Naive thymus-derived CD8-positive, alpha-beta T cell (primary cell): ENCODE measurements around the gene FGD5. TPM values are rescaled to one million over a fixed set of nuclear protein-coding genes. Genes with fewer than 3 reads are reported as not detected.

Experiments used
- ATAC-seq, 2 donors: fragments of 150-1000 bp; cut with Tn5 transposase in 1 of 2; sonication (Bioruptor Pico), chemical (Tn5 transposase) in 1 of 2; 1 replicate in 1 of 2; 2 replicates in 1 of 2; pipeline ENCODE4 v1.10.0; 2021; ENCODE audit warnings: mild to moderate bottlenecking in 2 of 2, moderate library complexity in 2 of 2
- POLR2A ChIA-PET: fragments of 350-600 bp; sonication (Branson Sonifier 250); formaldehyde crosslinking; loops from one replicate; lab custom pipeline; 2021; ENCODE audit warnings: antibody characterized with exemption; lab: Charles Lee
- DNase-seq, 10 donors: peaks; one replicate each; pipeline versions ENCODE4 v3.0.0 to v3.0.0-alpha.2; 2020 to 2022
- H3K27ac Mint-ChIP-seq, 10 donors: one replicate each; pipeline ENCODE4 v1.8.0; 2020 to 2022; ENCODE audit warnings: mild to moderate bottlenecking in 10 of 10, mixed read lengths in 10 of 10, moderate library complexity in 4 of 10, inconsistent platforms in 1 of 10
- H3K27me3 Mint-ChIP-seq, 5 donors: one replicate each; pipeline ENCODE4 v1.8.0; 2021 to 2022; ENCODE audit warnings: mixed read lengths in 5 of 5
- H3K36me3 Mint-ChIP-seq, 3 donors: one replicate each; pipeline ENCODE4 v1.8.0; 2020 to 2022; ENCODE audit warnings: mixed read lengths in 3 of 3, mild to moderate bottlenecking in 2 of 3, inconsistent platforms in 1 of 3
- H3K4me1 Mint-ChIP-seq, 4 donors: one replicate each; pipeline ENCODE4 v1.8.0; 2021 to 2022; ENCODE audit warnings: mixed read lengths in 4 of 4
- H3K4me3 Mint-ChIP-seq, 10 donors: one replicate each; pipeline ENCODE4 v1.8.0; 2020 to 2022; ENCODE audit warnings: mild to moderate bottlenecking in 10 of 10, mixed read lengths in 10 of 10, moderate library complexity in 6 of 10, inconsistent platforms in 1 of 10
- H3K9me3 Mint-ChIP-seq, 9 donors: one replicate each; pipeline ENCODE4 v1.8.0; 2020 to 2022; ENCODE audit warnings: mixed read lengths in 9 of 9, mild to moderate bottlenecking in 3 of 9, inconsistent platforms in 1 of 9, moderate library complexity in 1 of 9
- polyA plus RNA-seq, 3 donors: library from polyadenylated mRNA; unstranded; fragments of 300-500 nt; fragmentation: Illumina TruSeq; gene quantifications; one replicate each; pipeline ENCODE4 v1.2.3, GENCODE V29; 2021
- total RNA-seq, 8 experiments: library from RNA in 2 of 8; stranded (reverse) in 2 of 8; gene quantifications; one replicate each; pipeline ENCODE4 v1.2.3 and lab custom pipeline; 2021 to 2026

The FGD5 gene
- total and polyA plus RNA-seq, 5 experiments from 2014 or later: 0.05 TPM; not detected in 4

DNA sequence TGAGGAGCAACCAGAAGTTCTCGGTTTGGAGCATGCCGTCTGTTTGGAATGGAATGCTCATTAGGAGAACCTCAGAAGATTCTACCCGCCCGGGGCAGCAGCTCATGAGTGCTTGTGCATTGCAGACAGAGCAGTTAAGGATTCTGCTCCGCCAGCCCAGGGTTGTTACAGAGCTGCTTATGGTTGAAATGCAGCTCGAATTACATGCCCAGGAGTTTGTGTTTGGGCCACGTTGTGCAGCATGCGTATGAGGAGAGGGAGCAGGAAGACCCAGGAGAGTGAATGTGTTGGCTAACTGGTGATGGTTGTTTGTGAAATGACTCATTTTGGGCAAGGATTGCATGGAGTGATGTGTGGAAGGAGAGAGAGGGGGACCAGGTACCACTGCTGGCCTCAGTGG lies 9.0 kb downstream of the FGD5 start:
- Mint-ChIP-seq H3K9me3 (no peaks in the 10 kb centered on the region), H3K4me1 (no peaks in the 10 kb centered on the region), H3K36me3 (no peaks in the 10 kb centered on the region), H3K27me3 (peaks cover 2 to 22% (median 15%) of the 10 kb centered on the region in 5 donors), H3K27ac (no peak overlapping the region), H3K4me3 (no peak overlapping the region)
- DNase-seq (no peak), ATAC-seq (no peak)
- POLR2A ChIA-PET: no interaction called here

DNA sequence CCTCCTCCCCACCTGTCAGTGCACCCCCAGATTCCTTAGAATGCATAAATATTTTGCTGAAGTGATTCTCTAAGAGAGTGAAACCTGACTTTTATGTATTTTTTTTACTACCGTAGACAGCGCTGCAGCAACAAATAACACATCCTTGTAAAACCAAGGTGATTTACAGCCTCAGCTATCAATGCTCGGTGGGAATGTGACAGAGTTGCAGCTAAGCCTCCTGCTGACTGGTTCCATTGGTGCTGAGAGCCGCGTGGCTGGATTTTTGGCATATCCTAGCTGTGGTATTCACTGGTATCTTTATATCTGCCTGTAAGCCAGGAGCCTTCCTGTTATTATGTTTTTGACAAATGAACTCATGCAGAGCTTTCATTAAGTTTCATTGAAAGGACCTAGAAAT lies 11.0 kb downstream of the FGD5 start:
- H3K27me3 Mint-ChIP-seq: peaks cover 2 to 22% (median 17%) of the 10 kb centered on the region in 5 donors
- no peaks in the 10 kb centered on the region for H3K9me3 Mint-ChIP-seq
- no peak overlapping the region for H3K4me3 Mint-ChIP-seq
- H3K27ac Mint-ChIP-seq: no peak overlapping the region
- no peak for DNase-seq
- ATAC-seq: no peak
- no peaks in the 10 kb centered on the region for H3K4me1 Mint-ChIP-seq
- H3K36me3 Mint-ChIP-seq: no peaks in the 10 kb centered on the region
- POLR2A ChIA-PET: no interaction called here

DNA sequence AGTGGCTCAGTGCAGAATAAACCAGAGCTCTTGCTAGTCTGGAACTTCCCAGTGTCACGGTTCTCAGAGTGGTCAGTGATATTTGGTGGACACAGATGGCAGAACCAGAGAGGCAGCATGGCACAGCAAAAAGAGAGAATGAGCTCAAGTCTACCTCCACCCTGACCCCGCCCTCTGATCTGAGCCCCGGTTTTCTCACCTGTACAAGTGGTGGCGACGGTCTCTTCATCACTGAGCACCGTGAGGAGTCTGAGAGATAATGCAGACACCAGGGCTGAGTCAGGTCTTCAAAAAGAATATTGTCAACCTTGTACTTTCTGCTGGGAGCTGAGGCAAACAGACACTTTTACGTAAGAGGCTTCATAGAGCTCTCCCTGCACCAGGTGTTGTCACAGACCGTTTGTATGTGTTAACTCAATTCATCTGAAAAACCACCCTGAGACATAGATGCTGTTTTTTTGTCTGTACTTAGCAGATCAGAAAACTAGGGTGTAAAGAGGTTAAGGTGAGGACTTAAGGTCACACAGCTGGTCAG lies 13.2 kb downstream of the FGD5 start:
- Mint-ChIP-seq H3K27ac (no peak overlapping the region), H3K9me3 (no peaks in the 10 kb centered on the region), H3K4me1 (no peaks in the 10 kb centered on the region), H3K4me3 (no peak overlapping the region), H3K36me3 (no peaks in the 10 kb centered on the region), H3K27me3 (peaks cover 2 to 23% (median 17%) of the 10 kb centered on the region in 5 donors)
- POLR2A ChIA-PET: interaction anchor here (0.8 to 0.9 kb wide), 2 partner anchors 16 to 55 kb away, joined by 3 read pairs; no protein-coding TSS in a partner anchor
- no peak for DNase-seq
- no peak for ATAC-seq

DNA sequence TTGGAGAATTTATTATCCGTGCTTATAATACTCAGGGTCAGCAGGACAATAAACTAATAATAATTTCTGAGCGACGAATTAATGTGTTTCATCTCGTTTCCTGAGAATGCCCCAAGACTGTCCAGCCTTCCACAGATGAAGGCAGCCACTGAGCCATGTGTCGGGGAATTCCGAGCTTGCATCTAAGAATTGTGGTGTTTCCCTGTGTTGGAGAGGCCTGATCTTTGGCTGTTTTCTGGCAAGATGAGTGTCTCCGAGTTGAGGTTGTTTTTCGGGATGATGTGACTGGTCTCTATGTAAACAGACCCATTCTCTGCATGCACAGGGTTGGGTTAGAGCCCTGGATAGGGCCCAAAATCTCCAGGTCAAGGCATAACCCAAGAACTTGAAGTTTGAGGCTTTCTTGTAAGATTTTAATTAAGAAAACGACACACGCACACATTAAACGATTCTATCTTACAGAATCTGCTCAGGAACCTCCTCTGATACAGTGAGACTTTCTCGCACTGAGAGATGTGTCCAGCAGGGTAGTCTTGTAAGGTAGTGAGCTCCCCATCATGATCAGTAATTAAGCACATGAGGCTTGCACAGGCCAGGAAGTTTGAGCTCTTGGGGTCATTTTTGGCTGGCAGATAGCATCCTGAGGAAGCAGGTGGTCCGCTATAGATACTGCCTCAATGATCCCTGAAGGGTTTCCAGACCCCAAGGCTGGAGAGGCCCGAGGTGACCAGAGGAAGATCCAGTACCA lies 14.4 kb downstream of the FGD5 start:
- ATAC-seq (no peak), DNase-seq (no peak)
- H3K9me3 Mint-ChIP-seq: no peaks in the 10 kb centered on the region
- H3K27me3 Mint-ChIP-seq: peaks cover 0 to 17% (median 11%) of the 10 kb centered on the region in 5 donors
- POLR2A ChIA-PET: no interaction called here
- no peaks in the 10 kb centered on the region for H3K36me3 Mint-ChIP-seq
- no peak overlapping the region for H3K4me3 Mint-ChIP-seq
- H3K4me1 Mint-ChIP-seq: no peaks in the 10 kb centered on the region
- no peak overlapping the region for H3K27ac Mint-ChIP-seq

DNA sequence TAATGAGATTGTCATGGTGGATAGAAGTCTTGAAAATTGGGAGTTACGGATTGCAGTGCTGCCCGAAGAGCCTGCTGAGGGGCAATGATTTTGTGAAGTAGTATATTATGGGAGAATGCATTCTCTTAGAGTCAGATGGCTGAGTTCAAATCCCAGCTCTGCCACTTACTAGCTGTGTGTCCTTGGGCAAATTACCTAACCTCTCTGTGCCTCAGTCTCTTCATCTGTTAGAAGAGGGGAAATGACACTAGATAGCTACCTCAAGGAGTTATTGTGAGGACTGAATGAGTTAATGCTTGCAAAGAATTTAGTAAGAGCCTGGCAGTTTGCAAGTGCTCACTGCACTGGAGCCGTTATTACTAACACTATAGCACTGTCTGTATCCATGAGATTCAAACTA lies 15.4 kb downstream of the FGD5 start:
- no peak for DNase-seq
- Mint-ChIP-seq H3K36me3 (no peaks in the 10 kb centered on the region), H3K4me1 (no peaks in the 10 kb centered on the region), H3K4me3 (no peak overlapping the region), H3K27ac (peak overlapping the region in 1 of 10 donors; percentile 13), H3K27me3 (peaks cover 0 to 14% (median 3%) of the 10 kb centered on the region in 5 donors), H3K9me3 (no peaks in the 10 kb centered on the region)
- ATAC-seq: no peak
- POLR2A ChIA-PET: no interaction called here

DNA sequence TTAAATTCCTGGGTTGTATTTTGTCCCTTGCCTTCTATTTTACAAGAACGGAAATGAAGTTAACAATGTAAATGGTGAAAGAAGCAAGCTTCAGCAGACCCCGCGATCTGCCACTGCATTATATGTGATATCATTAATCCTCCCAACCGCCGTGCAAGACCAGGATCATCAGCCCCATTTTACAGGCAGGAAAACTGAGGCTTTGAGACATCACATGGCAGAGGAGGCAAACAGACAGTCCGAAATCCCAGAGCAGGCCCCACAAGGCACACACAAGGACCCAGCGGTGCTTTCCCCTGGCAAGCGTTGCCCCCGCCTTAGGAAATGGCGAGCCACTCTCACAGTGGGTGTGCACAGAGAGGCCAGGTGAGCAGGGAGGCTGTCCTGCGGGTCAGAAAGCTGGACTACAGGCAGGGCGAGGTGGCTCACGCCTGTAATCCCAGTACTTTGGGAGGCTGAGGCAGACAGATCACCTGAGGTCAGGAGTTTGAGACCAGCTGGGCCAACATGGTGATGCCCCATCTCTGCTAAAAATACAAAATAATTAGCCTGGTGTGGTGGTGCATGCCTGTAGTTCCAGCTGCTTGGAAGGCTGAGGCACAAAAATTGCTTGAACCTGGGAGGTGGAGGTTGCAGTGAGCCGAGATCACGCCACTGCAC lies 16.2 kb downstream of the FGD5 start:
- H3K4me1 Mint-ChIP-seq: no peaks in the 10 kb centered on the region
- H3K27ac Mint-ChIP-seq: no peak overlapping the region
- ATAC-seq (no peak), DNase-seq (no peak)
- POLR2A ChIA-PET: no interaction called here
- H3K27me3 Mint-ChIP-seq: peaks cover 0 to 16% (median 0%) of the 10 kb centered on the region in 5 donors
- H3K9me3 Mint-ChIP-seq: no peaks in the 10 kb centered on the region
- H3K36me3 Mint-ChIP-seq: no peaks in the 10 kb centered on the region
- H3K4me3 Mint-ChIP-seq: no peak overlapping the region

DNA sequence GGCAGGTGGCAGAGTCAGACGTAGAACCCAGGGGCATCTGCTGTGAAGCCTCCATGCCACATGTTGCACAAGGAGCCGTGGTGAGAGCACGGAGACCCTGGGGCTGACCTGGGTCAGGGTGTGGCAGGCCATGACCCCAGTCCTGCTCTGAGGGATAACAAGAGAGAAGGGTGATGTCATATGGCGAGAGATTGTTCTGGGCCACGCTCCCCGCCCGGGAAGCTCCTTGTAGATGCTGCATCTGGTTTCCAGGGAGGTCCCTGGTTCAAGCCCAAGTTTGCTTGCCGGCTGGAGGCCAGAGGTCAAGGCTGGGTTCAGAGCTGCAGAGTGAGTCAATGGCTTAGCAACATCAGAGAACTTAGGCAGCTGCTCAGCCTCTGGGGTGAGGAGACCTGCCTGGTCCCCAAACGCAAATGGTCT lies 17.3 kb downstream of the FGD5 start:
- H3K4me3 Mint-ChIP-seq: no peak overlapping the region
- DNase-seq (no peak), ATAC-seq (no peak)
- H3K36me3 Mint-ChIP-seq: no peaks in the 10 kb centered on the region
- peaks cover 0 to 8% (median 2%) of the 10 kb centered on the region in 5 donors for H3K27me3 Mint-ChIP-seq
- no peaks in the 10 kb centered on the region for H3K9me3 Mint-ChIP-seq
- H3K27ac Mint-ChIP-seq: peak overlapping the region in 1 of 10 donors; percentile 31
- H3K4me1 Mint-ChIP-seq: no peaks in the 10 kb centered on the region
- POLR2A ChIA-PET: no interaction called here

DNA sequence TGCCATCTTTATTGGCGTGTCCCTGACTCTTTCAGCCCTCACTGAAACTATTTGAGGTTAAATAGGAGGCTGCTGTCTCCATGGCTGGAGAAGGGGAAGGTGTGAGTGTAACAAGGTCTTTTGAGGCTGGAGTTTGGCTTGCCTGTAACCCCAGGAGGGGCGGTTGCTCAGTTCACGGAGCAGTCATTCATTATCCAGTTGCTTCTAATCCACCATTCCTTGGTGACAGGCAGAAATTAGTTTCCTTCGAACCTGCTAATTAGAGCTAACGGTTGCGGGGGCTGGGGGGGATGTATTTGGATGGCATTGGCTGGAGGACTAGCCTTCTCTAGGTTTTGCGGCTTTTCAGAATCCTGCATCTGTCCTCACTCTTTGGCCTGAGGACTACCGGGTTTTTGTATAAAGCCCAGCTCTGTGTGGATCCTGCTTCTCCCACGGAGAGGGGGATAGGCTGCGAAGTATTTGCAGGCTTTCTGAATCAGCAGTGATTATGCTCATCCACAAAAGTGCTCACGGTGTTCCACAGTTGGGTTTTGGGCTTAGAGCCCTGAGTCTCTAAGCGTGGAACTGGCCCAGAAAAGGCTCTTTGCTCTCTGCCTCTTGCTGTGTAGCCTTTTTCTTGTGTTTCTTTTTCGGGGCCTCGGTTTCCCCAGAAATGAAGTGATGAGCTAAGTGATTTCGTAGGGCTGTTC lies 18.6 kb downstream of the FGD5 start:
- no peaks in the 10 kb centered on the region for H3K9me3 Mint-ChIP-seq
- H3K4me1 Mint-ChIP-seq: peaks cover 0 to under 1% (median 0%) of the 10 kb centered on the region in 4 donors
- H3K27ac Mint-ChIP-seq: peak overlapping the region in 1 of 10 donors; percentile 13
- POLR2A ChIA-PET: no interaction called here
- H3K36me3 Mint-ChIP-seq: no peaks in the 10 kb centered on the region
- peaks cover 0 to 8% (median 2%) of the 10 kb centered on the region in 5 donors for H3K27me3 Mint-ChIP-seq
- no peak for ATAC-seq
- no peak for DNase-seq
- H3K4me3 Mint-ChIP-seq: no peak overlapping the region

DNA sequence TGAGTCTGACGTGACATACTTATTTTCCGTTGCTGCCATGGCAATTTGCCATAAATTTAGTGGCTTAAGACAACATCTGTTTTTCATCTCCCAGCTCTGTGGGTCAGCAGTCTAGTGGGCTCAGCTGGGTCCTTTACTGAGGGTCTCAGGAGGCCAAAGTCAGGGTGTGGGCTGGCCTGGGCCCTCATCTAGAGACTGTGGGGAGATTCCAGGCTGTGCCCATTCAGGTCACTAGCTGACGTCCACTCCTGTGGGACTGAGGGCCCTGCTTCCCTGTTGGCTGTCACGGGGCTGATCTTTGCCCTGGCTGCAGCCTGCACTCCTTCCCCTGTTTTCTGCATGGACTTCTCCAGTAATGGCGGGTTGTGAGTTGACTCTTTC lies 19.1 kb downstream of the FGD5 start:
- POLR2A ChIA-PET: no interaction called here
- Mint-ChIP-seq H3K4me1 (peaks cover 0 to 1% (median 0%) of the 10 kb centered on the region in 4 donors), H3K27me3 (peaks cover 0 to 8% (median 2%) of the 10 kb centered on the region in 5 donors), H3K36me3 (no peaks in the 10 kb centered on the region), H3K9me3 (no peaks in the 10 kb centered on the region), H3K4me3 (no peak overlapping the region), H3K27ac (peak overlapping the region in 1 of 10 donors; percentile 49)
- DNase-seq (no peak), ATAC-seq (no peak)

DNA sequence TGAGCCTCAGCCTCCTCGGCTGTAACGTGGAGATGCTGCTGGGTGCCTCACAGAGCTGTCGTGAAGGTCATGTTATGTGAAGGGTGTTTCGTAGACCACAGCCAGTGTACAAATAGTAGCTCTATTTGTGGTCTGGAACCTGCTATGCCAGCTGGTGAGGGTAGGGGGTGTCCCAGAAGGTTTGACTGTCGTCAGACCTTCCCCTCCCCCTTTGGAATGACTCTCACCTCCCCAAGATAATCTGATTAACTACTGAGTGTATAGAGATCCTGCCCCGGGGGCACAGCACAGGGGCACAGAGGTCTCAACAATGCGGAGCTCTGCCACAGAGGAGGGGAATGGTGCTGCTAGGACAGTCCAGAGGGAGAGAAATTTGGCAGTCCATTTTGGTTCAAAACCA lies 20.5 kb downstream of the FGD5 start:
- ATAC-seq: no peak
- peaks cover 0 to 8% (median 0%) of the 10 kb centered on the region in 5 donors for H3K27me3 Mint-ChIP-seq
- H3K36me3 Mint-ChIP-seq: no peaks in the 10 kb centered on the region
- DNase-seq: no peak
- peaks cover 0 to 1% (median 0%) of the 10 kb centered on the region in 4 donors for H3K4me1 Mint-ChIP-seq
- POLR2A ChIA-PET: interaction anchor here (0.7 kb wide), 1 partner anchor 18 kb away, joined by 3 read pairs; no protein-coding TSS in a partner anchor
- no peak overlapping the region for H3K4me3 Mint-ChIP-seq
- H3K9me3 Mint-ChIP-seq: no peaks in the 10 kb centered on the region
- H3K27ac Mint-ChIP-seq: peak overlapping the region in 2 of 10 donors; percentile 54 to 56

DNA sequence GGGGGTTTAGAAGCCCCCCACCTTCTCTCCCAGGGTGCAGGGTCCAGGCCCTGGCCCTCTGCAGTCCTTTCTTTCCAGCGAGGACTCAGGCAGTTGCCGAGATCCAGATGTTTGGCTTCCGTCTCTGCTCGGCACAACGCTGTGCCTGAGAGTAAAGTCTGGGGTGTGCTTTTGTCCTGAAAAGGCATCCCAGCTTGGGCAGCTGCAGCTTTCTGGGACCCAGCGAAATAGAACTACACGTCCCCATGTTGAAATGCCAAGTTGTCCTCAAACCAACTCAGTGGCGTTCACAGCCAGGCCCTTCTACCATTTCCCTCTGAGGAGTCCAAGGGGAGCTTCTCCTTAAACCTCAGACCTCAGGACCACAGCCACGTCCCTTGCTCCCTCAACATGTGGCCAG lies 23.1 kb downstream of the FGD5 start:
- POLR2A ChIA-PET: no interaction called here
- peaks cover 0 to 7% (median 1%) of the 10 kb centered on the region in 5 donors for H3K27me3 Mint-ChIP-seq
- no peaks in the 10 kb centered on the region for H3K9me3 Mint-ChIP-seq
- DNase-seq: no peak
- H3K36me3 Mint-ChIP-seq: no peaks in the 10 kb centered on the region
- no peak overlapping the region for H3K4me3 Mint-ChIP-seq
- peaks cover 0 to 1% (median 0%) of the 10 kb centered on the region in 4 donors for H3K4me1 Mint-ChIP-seq
- ATAC-seq: no peak
- peak overlapping the region in 1 of 10 donors; percentile 73 for H3K27ac Mint-ChIP-seq

DNA sequence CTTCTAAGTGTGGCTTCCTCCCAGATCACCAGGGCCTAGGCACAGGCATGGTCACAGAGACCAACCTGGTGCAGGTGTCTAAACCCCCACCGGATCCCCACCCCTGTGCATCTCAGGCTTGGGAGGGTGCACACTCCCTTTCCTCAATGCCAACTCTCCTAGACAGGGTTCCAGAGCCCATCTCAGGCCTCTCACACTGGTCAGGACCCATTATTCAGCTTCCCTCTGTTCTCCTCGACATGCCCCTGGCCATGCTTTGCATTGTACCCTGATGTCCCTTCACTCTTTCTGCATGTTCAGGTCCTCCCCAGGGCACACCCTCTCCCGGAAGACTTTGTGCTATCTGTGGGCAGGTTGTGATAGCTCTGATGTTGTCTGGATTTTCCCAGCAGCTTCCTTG lies 23.5 kb downstream of the FGD5 start:
- Mint-ChIP-seq H3K4me3 (no peak overlapping the region), H3K36me3 (no peaks in the 10 kb centered on the region), H3K27ac (peak overlapping the region in 1 of 10 donors; percentile 73), H3K4me1 (peaks cover 0 to 4% (median under 1%) of the 10 kb centered on the region in 4 donors), H3K9me3 (no peaks in the 10 kb centered on the region), H3K27me3 (peaks cover 0 to 7% (median 1%) of the 10 kb centered on the region in 5 donors)
- DNase-seq (no peak), ATAC-seq (no peak)
- POLR2A ChIA-PET: no interaction called here
